ENCODE data around the gene TULP1.

The TULP1 gene

DNA sequence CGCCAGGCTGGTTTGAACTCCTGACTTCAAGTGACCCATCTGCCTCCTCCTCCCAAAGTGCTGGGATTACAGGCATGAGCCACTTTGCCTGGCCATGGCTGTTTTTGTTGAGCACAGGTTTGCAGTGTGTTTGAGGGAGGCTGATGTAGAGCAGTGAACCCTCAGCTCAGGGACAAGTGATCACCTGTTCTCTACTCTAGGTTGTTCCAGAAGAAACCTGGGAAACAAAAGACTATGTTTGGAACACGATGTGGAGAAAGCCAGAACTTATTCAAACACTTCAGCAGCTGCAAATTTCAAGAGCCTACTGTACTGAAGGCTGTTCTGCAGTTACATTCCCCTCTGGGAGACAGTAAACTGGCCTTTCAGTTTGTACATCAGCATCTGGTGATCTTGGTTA is 4.7 kb downstream of the TULP1 start:
- H3K27me3 ChIP-seq (replicated peaks; ENCODE audit: control insufficient read depth, insufficient read depth, low read length) = peaks cover 64% of the 10 kb centered on the region
- H3K36me3 ChIP-seq (ENCODE audit: control insufficient read depth, insufficient read depth, low read length, severe bottlenecking) = no peaks in the 10 kb centered on the region
- H3K4me1 ChIP-seq (ENCODE audit: control insufficient read depth, insufficient read depth, low read length) = peaks cover 4% of the 10 kb centered on the region
- no peak overlapping the region for H3K9ac ChIP-seq (ENCODE audit: low read length)
- H3K9me3 ChIP-seq (ENCODE audit: control insufficient read depth, low read length) = peaks cover 3% of the 10 kb centered on the region
- H3K4me3 ChIP-seq (ENCODE audit: low read length) = no peak overlapping the region
- no peak for DNase-seq (ENCODE audit: low read depth)

DNA sequence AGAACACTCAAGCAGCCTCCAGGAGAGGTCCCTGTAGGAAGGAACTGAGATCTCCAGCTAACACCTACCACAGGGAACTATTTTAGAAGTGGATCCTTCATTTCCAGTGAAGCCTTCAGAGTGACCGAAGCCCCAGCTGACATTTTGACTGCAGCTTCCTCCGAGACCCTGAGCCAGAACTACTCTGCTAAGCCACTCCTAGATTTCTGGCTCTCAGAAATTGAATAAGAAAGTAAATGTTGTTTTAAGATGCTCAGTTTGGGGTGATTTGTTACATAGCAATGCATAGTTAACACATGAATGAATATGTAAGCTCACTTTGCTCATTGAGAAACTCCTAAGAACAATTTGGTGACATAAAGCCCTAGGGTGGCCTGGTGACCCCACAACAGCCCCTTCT is 5.5 kb downstream of the TULP1 start:
- Histone ChIP-seq H3K36me3 (ENCODE audit: control insufficient read depth, insufficient read depth, low read length, severe bottlenecking) (no peaks in the 10 kb centered on the region), H3K4me1 (ENCODE audit: control insufficient read depth, insufficient read depth, low read length) (peaks cover 4% of the 10 kb centered on the region), H3K9me3 (ENCODE audit: control insufficient read depth, low read length) (peaks cover 3% of the 10 kb centered on the region), H3K27me3 (replicated peaks; ENCODE audit: control insufficient read depth, insufficient read depth, low read length) (peaks cover 57% of the 10 kb centered on the region), H3K9ac (ENCODE audit: low read length) (no peak overlapping the region), H3K4me3 (ENCODE audit: low read length) (no peak overlapping the region)
- DNase-seq (ENCODE audit: low read depth) = peak; percentile 34

DNA sequence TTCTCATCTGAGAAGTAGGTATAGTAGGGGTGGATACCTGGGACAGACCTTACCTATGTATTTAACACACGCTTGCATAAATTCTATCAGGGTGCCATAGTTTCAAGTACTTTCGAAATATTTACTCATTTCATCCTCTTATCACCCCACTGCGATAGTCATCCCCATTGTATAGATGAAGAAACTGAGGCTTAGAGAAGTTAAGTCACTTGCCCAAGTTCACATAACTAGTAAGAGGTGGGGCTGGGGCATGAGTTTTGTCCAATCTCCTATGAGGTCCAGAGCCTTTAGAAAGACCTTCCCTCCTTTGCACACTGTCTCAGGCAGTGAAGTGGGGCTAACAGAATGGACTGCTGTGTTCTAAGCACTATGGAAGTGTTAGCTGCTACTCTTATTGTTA is 6.2 kb downstream of the TULP1 start:
- Histone ChIP-seq H3K27me3 (replicated peaks; ENCODE audit: control insufficient read depth, insufficient read depth, low read length) (peaks cover 54% of the 10 kb centered on the region), H3K4me3 (ENCODE audit: low read length) (no peak overlapping the region), H3K4me1 (ENCODE audit: control insufficient read depth, insufficient read depth, low read length) (peaks cover 3% of the 10 kb centered on the region), H3K9me3 (ENCODE audit: control insufficient read depth, low read length) (peaks cover 3% of the 10 kb centered on the region), H3K9ac (ENCODE audit: low read length) (no peak overlapping the region), H3K36me3 (ENCODE audit: control insufficient read depth, insufficient read depth, low read length, severe bottlenecking) (no peaks in the 10 kb centered on the region)
- DNase-seq (ENCODE audit: low read depth) = no peak

DNA sequence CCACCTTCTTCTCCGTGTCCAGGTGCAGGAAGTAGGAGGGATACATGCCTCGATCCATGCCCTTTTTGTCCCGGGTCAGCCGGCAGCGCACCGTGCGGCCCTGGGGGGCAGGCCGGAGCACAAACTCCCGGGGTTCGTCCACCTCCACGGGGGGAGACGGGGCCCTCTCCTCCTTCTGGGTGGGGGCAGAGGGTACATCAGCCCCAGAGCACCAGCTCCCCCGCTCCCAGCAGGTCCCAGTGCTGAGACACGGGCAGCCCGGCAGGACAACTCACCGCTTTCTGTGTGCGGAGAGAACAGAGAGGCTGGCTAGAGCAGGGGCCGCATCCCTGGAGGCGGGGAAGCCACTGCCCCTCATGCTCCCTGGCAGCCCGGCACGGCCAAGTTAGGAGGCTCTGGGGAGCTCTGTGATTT is 6.7 kb downstream of the TULP1 start:
- peaks cover 49% of the 10 kb centered on the region for H3K27me3 ChIP-seq (replicated peaks; ENCODE audit: control insufficient read depth, insufficient read depth, low read length)
- peaks cover 3% of the 10 kb centered on the region for H3K9me3 ChIP-seq (ENCODE audit: control insufficient read depth, low read length)
- H3K4me1 ChIP-seq (ENCODE audit: control insufficient read depth, insufficient read depth, low read length) = no peaks in the 10 kb centered on the region
- H3K9ac ChIP-seq (ENCODE audit: low read length) = no peak overlapping the region
- DNase-seq (ENCODE audit: low read depth) = no peak
- no peaks in the 10 kb centered on the region for H3K36me3 ChIP-seq (ENCODE audit: control insufficient read depth, insufficient read depth, low read length, severe bottlenecking)
- H3K4me3 ChIP-seq (ENCODE audit: low read length) = no peak overlapping the region

DNA sequence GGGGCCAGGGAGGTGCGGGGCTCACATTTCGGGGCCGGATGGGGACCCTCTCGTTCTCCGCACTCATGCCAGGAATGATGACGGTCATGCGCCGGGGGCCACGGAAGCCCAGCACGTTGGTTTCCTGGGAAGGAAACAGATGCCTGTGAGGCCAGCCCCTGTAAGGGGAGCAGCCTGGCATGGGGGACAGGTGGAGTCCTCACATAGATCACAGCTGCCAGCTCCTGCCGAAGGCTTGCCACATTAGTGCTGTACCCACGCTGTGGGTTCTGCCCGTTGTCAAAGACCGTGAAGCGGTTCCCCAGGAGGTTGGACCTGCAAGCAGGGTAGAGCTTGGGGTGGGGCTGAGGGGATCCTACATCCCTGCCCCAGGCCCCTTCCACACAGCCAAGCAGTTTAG is 9.2 kb downstream of the TULP1 start:
- Histone ChIP-seq H3K4me1 (ENCODE audit: control insufficient read depth, insufficient read depth, low read length) (no peaks in the 10 kb centered on the region), H3K9ac (ENCODE audit: low read length) (no peak overlapping the region), H3K27me3 (replicated peaks; ENCODE audit: control insufficient read depth, insufficient read depth, low read length) (peaks cover 28% of the 10 kb centered on the region), H3K4me3 (ENCODE audit: low read length) (no peak overlapping the region), H3K36me3 (ENCODE audit: control insufficient read depth, insufficient read depth, low read length, severe bottlenecking) (no peaks in the 10 kb centered on the region), H3K9me3 (ENCODE audit: control insufficient read depth, low read length) (peaks cover 3% of the 10 kb centered on the region)
- no peak for DNase-seq (ENCODE audit: low read depth)

DNA sequence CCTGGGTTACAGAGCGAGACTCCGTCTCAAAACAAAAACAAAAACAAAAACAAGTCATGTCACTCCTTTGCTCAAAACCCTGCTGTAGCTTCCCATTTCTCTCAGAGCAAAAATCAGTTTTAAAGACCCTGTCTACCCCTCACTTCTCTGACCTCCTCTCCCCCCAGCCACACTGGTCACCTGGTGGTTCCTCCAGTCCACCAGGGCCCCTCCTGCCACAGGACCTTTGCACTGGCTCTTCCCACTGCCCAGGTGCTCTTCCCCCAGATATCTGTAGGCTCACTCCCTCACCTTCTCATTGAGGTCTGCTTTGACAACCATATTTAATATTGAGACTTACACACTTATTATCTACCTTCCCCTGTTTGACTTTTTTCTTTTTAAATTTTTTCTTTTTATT is 10.9 kb downstream of the TULP1 start:
- Histone ChIP-seq H3K4me3 (ENCODE audit: low read length) (no peak overlapping the region), H3K27me3 (replicated peaks; ENCODE audit: control insufficient read depth, insufficient read depth, low read length) (peaks cover 27% of the 10 kb centered on the region), H3K4me1 (ENCODE audit: control insufficient read depth, insufficient read depth, low read length) (peaks cover 3% of the 10 kb centered on the region), H3K36me3 (ENCODE audit: control insufficient read depth, insufficient read depth, low read length, severe bottlenecking) (no peaks in the 10 kb centered on the region), H3K9ac (ENCODE audit: low read length) (no peak overlapping the region), H3K9me3 (ENCODE audit: control insufficient read depth, low read length) (peaks cover under 1% of the 10 kb centered on the region)
- DNase-seq (ENCODE audit: low read depth) = no peak

DNA sequence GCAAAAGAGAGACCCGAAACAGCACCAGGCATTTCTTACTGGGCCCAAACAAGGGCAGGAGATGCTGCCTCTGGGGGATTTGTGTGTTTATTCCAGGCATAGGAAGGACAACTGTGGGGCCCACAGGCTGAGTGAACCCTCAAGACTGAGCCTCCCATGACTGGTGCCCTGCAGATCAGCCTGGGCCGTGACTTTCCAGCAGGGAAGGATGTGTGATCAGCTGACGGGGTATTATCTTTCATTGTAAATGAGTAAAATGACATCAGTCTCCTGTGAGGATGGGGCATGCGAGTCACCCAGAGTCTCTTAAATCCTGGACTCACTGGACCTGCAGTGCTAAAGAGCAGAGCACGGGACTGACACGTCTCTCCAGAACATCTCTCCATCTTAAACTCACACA is 11.9 kb downstream of the TULP1 start:
- no peaks in the 10 kb centered on the region for H3K9me3 ChIP-seq (ENCODE audit: control insufficient read depth, low read length)
- H3K9ac ChIP-seq (ENCODE audit: low read length) = no peak overlapping the region
- H3K36me3 ChIP-seq (ENCODE audit: control insufficient read depth, insufficient read depth, low read length, severe bottlenecking) = no peaks in the 10 kb centered on the region
- H3K4me3 ChIP-seq (ENCODE audit: low read length) = no peak overlapping the region
- DNase-seq (ENCODE audit: low read depth) = peak; percentile 44
- H3K27me3 ChIP-seq (replicated peaks; ENCODE audit: control insufficient read depth, insufficient read depth, low read length) = peaks cover 17% of the 10 kb centered on the region
- peaks cover 4% of the 10 kb centered on the region for H3K4me1 ChIP-seq (ENCODE audit: control insufficient read depth, insufficient read depth, low read length)

DNA sequence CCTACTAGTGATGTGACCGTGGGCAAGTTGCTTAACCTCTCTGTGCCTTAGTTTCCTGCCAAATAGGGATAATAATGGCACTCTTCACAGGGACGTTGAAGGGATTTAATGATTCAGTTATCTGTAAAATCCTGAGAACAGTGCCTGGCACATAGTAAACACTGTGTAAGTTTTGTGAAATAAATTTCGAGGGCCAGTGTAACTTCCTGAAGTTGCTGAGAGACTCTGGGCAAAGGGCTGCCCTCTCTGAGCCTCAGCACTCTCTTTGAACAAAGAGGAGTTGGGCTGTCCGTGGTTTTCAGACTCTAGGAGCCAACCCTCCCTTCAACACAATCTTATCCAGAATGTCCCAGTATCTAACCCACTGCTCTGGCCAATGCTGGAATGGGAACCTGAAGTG is 13.3 kb downstream of the TULP1 start:
- Histone ChIP-seq H3K9ac (ENCODE audit: low read length) (no peak overlapping the region), H3K4me3 (ENCODE audit: low read length) (no peak overlapping the region), H3K4me1 (ENCODE audit: control insufficient read depth, insufficient read depth, low read length) (peaks cover 16% of the 10 kb centered on the region), H3K36me3 (ENCODE audit: control insufficient read depth, insufficient read depth, low read length, severe bottlenecking) (no peaks in the 10 kb centered on the region), H3K9me3 (ENCODE audit: control insufficient read depth, low read length) (no peaks in the 10 kb centered on the region), H3K27me3 (replicated peaks; ENCODE audit: control insufficient read depth, insufficient read depth, low read length) (peaks cover 7% of the 10 kb centered on the region)
- DNase-seq (ENCODE audit: low read depth) = no peak

DNA sequence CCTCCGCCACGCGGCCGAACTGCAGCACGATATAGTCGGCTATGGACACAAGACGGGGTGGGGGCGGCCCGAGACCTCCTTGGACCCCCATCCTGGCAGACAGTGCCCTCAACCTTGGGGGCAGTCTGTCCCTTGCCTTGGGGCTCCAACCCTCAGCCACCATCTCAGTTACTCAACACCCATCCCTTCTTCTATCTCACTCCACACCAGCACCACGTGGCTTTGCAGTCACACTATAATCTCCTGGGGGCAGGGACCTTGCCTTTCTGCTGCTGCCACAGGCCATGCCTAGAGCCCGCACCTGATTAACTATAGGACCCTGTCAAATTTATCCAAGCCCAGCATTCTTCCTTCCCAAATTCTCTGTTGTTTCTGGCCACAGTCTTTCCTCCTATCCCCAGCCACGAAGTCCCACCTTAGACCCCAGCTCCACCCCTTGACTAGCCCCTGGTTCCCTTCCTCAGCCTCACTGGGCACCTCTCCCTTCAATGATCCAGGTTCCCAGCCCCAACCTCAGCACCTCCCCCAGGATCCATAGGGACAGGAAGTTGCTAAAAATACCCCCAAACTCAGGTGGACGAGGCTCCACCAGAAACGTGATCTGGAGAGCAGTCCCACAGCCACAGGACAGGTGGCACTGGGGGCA is 14.2 kb downstream of the TULP1 start:
- Histone ChIP-seq H3K27me3 (replicated peaks; ENCODE audit: control insufficient read depth, insufficient read depth, low read length) (peaks cover under 1% of the 10 kb centered on the region), H3K4me3 (ENCODE audit: low read length) (peak overlapping the region; percentile 81), H3K9me3 (ENCODE audit: control insufficient read depth, low read length) (no peaks in the 10 kb centered on the region), H3K36me3 (ENCODE audit: control insufficient read depth, insufficient read depth, low read length, severe bottlenecking) (no peaks in the 10 kb centered on the region), H3K4me1 (ENCODE audit: control insufficient read depth, insufficient read depth, low read length) (peaks cover 23% of the 10 kb centered on the region), H3K9ac (ENCODE audit: low read length) (peak overlapping the region; percentile 90)
- DNase-seq (ENCODE audit: low read depth) = peak; percentile 37

DNA sequence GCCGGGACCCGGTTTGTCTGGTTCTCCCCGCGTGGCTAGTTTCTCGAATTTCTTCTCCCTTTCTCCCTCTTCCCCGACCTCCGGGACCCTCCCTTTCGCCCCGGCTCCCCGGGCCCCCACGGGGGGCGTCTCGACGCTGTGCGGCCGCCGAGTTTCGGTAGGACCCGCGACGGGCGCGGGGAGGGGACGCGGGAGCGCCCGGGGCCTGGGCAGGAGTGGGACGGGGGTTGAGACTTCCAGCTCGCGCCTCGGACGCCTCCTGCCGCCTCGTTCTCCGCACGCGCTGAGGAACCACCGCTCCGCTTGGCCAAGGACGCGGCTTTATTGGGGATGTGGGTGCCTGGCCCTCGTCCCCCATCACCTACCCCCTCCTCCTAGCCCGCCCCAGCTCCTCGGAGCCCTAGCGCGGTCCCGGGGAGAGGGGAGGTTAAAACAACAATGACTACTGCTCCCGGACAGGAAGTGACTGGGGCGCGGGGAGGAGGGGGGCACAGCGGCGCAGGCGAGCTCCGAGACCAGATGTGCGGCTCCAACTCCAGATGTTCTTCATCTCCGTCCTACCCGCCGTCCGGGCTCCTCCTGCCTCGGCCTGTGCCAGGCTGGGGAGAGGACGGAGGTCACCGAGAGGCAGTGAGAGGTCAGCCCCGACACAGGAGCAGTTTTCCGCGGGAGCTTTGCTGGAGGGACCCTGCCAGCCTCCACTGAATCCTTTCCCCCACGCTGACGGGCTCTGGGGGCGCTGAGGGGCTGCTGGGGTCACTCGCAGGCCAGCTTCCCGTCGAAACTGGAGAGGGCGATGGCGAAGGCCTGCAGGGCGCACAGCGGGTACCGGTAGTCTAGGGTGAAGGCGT is 14.9 kb downstream of the TULP1 start:
- Histone ChIP-seq H3K27me3 (replicated peaks; ENCODE audit: control insufficient read depth, insufficient read depth, low read length) (no peaks in the 10 kb centered on the region), H3K36me3 (ENCODE audit: control insufficient read depth, insufficient read depth, low read length, severe bottlenecking) (no peaks in the 10 kb centered on the region), H3K4me1 (ENCODE audit: control insufficient read depth, insufficient read depth, low read length) (peaks cover 23% of the 10 kb centered on the region), H3K9ac (ENCODE audit: low read length) (peak overlapping the region; percentile 90), H3K9me3 (ENCODE audit: control insufficient read depth, low read length) (no peaks in the 10 kb centered on the region), H3K4me3 (ENCODE audit: low read length) (peak overlapping the region; percentile 81)
- DNase-seq (ENCODE audit: low read depth) = peak; percentile 93

DNA sequence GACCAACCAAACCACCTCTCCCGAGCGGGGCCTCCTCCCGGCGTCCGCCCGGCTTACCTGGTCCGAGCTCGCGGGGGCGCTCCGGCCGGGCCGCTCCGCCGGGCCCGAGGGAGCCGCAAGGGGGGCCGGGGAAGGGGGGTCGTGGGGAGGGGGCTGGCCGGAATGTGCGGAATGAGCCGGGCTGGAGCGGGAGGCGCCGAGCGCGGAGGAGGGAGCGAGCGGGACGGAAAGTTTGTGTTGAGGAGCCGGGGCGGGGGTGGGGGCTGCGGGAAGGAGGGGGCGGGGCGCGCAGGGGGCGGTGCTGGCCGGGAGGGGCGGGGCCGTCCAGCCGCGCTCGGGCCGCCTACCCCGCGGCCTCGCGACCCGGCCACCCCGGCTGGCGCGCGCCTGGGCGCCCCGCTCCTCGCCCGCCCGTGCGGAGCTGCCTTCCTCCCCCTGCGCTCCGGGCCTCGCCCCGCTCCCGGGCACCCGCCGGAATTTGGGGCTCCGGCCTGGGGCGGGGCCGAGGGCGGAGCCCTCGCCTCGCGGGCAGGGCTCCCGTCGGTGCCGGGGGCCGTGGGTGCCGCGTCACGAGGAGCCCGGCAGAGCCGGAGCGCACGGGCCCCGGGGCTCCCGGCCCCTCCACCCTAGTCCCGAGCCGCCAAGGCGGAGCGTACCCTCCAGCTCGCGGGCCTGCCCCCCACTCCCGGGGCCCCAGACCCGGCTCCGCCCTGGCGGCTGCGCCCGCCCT is 15.7 kb downstream of the TULP1 start, which contains the start of gene TEAD3:
TSS of gene TEAD3 (minus strand) at position 239 of the 730 bp plus-strand sequence.
- H3K36me3 ChIP-seq (ENCODE audit: control insufficient read depth, insufficient read depth, low read length, severe bottlenecking) = no peaks in the 10 kb centered on the region
- peak; percentile 90 for DNase-seq (ENCODE audit: low read depth)
- no peaks in the 10 kb centered on the region for H3K9me3 ChIP-seq (ENCODE audit: control insufficient read depth, low read length)
- no peaks in the 10 kb centered on the region for H3K27me3 ChIP-seq (replicated peaks; ENCODE audit: control insufficient read depth, insufficient read depth, low read length)
- H3K9ac ChIP-seq (ENCODE audit: low read length) = peak within 1 kb of the TSS; percentile 90
- H3K4me3 ChIP-seq (ENCODE audit: low read length) = peak within 1 kb of the TSS; percentile 87
- peaks cover 27% of the 10 kb centered on the region for H3K4me1 ChIP-seq (ENCODE audit: control insufficient read depth, insufficient read depth, low read length)
